Amygdala (tissue), 56 donors: ENCODE data around the gene NFASC.
A peak's percentile ranks its signal among the peaks of the same experiment; 100 is the strongest.

ENCODE experiments used
- DNase-seq, 56 donors: peaks; one replicate each; lab custom pipeline; 2025; lab: John Stamatoyannopoulos, UW

Gene NFASC

DNA sequence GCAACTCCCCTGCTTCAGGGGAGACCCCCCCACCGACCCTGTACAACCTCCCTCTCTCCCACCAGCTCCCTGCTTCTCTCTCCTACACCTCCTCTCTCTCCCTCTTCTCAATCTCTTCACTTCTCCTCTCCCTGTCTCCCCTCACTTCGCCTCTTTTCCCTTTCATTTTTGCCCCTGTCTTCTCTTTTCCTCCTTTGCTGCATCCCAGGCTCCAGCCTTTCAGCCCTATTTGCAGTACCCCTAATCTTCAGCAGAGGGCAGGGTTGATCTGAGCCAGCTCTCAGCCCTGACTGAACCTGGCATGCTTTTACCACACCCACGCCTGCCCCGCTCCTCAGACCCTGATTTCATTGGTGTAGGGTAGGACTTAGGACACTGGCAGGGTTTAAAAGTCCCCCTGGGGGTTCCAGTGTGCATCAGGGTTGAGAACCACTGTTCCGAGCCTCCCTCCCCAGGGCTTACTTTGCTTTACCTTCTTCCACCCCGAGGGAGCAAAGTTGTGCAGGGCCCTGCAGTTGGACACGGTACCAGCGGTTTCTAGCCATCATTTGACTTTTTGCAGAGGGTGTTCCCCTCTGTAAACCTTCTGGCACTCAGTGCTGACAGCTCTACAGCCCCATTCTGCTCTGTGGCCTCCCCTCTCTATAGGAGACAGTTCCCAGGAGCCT lies 105.0 kb downstream of the NFASC start:
- DNase-seq, result peak in 22 of 56 donors; percentile 5 to 68 (median 25)

DNA sequence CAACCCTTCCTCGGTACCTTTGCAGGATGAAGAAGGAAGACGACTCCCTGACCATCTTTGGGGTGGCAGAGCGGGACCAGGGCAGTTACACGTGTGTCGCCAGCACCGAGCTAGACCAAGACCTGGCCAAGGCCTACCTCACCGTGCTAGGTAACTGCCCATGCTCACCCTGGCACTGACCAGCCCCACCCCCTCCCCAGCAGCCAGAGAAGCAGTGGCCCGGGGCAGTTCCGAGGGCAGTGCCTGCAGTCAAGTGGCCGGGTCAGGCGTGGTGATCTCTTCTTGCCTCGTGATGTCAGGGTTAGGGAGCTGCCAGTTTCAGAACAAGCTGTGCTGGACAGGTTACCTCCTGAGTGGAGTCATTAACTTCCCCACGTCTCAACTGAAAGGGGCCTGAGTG lies 106.0 kb downstream of the NFASC start:
- DNase-seq, result no peak

DNA sequence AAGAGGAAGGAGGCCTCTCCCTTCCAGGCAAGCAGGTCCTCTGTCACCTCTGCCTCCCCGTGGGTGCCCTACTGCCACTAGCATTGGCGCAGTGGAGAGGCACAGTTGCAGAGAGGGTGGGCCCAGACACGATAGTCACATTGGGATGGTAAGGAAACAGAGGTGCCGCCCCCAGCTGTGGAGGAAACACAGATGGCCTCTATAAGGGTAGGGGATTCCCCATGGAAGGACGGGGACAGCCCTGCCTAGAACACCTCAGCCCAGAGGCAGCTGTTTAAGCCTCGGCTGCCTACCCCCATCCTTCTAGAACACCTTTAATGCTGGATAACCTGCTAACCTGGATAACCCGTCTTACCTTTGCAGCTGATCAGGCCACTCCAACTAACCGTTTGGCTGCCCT lies 106.7 kb downstream of the NFASC start:
- no peak for DNase-seq

DNA sequence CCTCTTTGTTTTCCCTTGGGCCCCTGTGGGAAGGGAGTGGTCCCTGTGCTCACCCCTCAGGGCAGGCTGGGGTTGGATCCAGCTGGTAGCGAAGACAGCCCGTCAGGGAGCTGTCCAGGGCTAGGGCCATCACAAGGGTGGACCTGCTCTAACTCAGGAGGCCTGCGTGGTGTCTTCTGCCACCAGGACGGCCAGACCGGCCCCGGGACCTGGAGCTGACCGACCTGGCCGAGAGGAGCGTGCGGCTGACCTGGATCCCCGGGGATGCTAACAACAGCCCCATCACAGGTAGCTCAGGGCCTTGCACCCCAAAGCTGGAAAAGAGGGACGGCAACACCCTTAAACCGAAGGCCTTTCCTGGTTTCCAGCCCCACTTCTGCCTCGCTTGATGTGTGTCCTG lies 108.1 kb downstream of the NFASC start:
- no peak for DNase-seq

DNA sequence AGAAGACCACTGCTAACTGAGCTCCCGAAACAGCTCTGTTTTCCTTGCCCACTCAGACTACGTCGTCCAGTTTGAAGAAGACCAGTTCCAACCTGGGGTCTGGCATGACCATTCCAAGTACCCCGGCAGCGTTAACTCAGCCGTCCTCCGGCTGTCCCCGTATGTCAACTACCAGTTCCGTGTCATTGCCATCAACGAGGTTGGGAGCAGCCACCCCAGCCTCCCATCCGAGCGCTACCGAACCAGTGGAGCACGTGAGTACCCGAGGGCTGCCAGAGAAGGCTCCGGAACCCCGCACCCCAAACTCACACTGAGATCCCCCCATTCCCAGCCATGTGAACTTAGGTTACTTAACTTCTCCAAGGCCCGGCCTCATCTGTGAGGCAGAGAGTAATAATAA lies 108.6 kb downstream of the NFASC start:
- no peak for DNase-seq

DNA sequence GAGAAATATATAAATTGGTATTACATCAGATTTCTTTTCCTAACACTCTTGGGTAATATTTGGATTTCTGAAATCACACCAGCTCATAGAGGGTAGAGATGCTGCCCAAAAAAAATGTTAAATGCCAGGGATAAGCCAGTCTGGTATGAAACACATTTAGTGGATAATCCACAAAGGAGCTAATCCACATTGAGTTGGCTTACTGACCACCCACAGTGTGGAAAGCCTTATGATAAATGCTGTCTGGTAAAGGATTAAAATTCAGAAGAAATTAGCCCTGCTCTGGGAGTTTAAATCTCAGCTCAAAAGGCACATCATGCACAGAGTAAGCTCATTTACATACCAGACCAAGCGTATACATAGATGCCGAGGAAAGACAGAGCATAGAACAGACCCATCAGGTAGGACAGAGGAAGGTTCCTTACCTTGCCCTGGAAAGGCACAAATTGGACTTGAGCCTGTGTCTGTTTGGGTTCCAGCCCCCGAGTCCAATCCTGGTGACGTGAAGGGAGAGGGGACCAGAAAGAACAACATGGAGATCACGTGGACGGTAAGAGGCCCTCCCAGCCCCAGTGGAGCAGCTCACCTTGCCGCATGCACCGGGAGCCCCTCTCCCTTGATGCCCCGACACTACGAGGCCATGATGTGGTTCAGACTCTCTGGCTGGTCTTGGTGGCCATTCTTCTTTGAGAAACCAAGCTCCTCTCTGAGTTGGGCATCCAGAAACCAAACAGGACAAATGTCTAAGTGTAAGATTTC lies 109.4 kb downstream of the NFASC start:
- DNase-seq, result no peak

DNA sequence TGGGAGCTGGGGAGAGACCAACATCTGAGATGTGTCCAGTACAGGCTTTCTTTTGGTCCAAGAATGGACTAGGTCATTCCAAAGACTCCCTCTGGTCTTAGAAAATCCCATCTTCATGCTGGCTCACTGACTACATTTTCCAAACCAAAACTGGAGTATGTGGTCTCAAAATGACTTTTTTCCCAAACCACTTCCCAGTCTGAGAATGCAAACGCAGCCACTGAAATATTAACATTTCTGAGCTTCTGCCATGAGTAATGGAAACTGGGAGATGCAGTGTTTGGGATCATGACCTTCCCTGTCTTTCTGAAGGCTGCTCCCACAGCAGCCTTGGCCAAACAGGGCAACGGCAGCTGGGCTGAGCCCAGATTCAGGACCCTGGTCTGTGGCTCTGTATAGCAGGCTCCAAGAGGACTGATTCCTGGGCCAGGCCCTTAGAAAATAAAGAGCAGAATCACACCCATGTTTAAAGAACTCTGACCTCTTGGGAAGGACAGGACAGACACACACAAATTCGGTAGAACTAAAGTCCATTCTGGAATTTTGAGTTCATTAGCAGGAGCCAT lies 110.3 kb downstream of the NFASC start:
- no peak for DNase-seq

DNA sequence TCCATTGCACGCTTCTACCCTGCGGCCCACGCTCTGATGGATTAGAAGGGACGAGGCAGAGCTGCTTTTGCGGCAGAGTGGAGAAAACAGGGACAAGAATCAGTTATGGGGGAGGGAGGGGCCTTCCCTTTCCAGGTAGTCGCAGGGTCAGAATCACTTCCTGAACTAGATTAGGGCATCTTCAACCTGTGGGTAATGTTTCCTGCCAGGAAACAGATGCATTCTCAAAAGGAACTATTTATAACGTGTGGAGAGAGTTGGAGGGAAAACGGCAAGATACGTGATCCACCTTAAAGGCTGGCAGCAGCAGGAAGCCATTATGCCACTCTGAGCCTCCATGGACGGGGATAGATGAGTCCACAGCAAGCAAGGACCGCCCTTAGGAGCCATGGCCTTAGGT lies 112.5 kb downstream of the NFASC start:
- DNase-seq, result no peak

DNA sequence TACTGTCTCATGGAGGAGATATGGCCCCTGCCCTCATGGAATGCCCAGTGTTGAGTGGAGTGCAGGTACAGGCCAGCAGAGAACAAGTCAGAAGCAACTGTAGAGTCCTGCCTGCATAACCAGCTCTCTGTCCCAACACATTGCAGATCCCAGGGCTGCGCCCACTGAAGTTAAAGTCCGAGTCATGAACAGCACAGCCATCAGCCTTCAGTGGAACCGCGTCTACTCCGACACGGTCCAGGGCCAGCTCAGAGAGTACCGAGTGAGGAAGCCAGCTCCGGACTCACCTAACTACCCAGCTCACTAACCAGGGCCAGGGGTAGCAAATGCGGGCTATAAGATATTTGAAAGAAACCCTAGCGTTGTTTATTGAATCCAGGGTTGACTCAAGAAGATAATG lies 113.2 kb downstream of the NFASC start:
- no peak for DNase-seq

DNA sequence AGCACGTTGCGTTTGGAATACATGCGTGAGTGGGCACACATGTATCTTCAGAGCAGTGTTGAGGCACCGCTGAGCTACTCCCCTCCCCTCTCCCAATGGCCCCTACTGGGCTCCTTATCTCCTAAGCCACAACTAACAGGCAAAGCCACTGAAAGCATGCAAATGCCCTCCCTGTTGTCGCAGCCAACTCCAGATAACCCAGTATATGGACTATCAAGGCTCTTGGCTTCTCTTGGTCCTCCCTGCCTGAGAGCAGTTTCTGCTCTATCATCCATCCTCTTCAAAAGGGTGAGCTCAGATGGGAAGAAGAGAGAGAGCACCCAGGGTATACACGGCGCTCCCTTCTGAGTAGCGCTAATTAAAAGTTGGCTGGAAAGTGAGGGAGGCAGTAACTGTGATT lies 113.8 kb downstream of the NFASC start:
- DNase-seq, result no peak

DNA sequence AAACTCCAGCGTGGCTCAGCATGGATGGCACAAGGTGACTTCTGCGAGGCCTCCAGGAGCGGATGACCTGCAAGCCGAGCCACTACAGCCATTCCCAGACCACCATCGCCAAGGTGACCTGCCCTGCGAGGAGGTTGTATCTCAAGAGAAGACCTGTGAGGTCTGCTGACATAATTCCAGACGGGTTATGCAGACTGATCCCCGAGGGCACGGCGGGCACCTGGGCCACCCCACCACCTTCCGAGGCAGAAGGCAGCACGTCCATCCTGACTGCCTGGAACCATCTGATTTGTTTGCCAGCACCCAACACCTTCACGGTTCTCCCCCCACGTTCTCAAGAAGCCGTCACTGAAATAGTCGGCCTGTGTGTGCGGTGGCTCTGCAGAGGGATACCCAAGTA lies 115.5 kb downstream of the NFASC start:
- DNase-seq, result no peak

DNA sequence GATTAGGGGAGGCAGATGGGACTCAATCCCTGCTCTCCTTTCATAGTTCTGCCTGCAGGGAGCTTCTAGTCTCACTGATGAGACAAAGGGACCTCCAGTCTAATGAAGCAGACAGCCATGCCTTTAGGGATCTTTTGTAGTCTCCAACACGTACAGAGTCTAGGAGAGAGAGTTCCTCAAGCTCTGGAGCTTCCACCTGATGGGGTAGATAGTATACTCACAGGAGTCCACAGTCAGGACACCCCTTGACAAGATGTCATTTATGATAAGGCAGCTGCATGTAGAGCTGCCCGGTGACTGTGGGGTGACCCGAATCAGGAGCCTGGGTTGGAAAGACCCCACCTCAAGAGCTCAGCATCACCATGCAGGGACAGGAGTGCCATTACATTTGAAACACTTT lies 117.0 kb downstream of the NFASC start:
- no peak for DNase-seq

DNA sequence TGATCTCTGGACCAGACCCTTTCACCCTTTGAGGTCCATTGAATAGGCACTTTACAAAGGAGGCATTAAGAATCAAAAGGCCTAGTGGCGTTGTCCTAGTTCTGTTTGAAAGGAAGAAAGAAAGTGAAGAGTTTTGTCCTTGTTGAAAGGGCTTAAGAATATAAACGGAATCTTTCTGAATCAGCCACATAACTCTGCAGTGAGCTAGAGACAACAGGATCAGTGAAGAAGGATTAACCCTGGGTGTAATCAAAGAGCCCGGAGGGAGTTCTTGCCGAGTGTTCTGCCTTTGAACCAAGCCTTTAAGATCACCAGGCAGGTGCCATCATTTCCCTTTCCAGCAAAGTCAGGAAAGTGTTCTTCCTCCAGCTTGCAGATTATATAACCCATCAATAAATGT lies 117.5 kb downstream of the NFASC start:
- DNase-seq, result no peak

DNA sequence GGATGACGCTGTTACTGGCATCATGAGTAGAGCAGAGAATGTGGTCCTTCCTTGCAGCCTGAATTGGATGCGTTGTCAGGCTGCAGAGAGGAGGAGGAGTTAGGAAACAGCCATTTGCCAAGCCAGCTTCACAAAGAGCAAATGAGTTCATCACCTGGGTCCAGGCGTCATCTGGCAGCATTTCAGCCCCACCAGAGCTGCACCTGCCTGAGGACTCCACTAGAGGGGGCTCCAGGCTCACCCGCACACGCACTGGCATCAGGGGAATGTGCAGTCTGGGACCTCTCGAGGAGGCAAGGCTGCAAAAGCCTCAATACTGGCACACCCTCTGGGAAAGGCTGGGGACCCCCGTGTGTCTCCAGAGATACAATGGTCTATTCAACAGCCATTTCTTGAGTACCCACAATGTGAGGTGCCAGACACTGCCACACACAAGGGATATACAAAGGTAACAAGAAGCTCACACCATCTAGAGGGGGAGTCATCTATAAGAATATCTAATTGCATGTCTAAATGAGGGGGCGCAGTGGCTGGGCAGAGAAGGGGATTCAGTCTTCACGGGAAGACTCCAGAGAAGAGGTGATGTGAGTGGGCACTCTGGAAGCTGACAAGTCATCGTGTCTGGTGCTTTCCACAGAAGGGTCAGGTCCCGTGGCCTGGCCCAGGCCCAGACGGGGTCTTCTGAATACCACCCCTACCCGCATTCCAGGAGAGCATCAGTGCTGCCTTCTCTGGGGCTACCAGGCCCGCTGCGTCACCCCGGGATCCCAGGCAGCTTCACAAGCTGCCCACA lies 118.8 kb downstream of the NFASC start:
- DNase-seq, result peak; percentile 37 to 91 (median 78)

DNA sequence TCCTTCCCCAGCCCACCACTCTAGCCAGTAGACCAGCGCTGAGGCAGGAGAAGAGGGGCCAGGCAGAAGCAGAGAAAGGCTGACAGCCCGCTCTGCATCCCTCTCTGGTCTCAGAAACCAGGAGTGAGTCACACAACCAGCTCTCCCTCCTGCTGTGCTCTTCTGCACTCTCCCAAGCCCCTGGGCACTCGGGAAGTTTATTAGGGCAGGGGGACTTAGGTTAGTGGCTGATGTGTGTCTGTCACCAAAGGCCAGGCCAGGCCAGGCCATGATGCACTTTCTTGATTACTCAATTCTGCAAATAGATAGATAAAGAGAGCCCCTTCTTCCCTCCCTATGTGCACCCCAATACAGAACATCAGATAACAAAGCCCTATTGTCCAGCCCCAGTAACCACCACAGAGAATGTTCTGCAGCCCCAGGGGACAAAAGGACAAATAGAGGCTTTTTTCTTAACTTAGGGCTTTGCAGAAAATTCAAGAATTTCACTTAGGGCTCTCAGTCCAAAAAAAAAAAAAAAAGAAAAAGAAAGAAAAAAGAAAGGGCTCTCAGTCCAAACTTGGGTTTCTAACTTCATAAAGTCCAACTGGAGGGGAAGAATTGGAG lies 119.5 kb downstream of the NFASC start:
- peak in 29 of 56 donors; percentile 14 to 76 (median 46) for DNase-seq

DNA sequence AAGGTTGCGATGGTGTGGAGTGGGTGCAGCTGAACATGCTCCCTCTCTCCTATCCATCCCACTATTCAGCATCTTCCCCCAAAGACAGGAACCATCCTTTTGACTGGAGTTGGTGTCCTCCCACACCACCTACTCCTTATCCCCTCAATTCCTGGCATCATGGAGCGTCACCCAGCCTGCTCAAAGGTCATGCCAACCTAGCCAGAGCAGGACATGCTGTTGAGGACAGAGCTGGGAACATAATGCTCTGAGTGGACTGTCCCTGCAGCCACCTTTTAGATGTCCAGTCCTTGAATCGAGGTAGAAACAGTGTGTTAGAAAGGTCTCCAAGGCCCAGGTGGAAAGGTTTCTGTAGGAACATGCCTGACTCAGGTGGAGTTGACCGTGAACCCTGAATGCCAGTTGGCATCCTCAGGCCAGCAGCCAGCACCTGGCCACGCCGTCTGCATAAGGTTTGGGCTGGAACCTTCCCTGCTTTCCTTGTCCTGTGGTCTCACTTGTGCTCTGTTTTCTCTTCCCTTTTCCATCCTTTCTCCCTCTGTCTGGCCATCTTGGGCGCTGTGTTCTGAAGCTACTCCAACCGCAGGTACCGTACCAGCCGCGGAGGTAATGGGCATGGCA lies 120.2 kb downstream of the NFASC start:
- peak in 1 of 56 donors; percentile 26 for DNase-seq

DNA sequence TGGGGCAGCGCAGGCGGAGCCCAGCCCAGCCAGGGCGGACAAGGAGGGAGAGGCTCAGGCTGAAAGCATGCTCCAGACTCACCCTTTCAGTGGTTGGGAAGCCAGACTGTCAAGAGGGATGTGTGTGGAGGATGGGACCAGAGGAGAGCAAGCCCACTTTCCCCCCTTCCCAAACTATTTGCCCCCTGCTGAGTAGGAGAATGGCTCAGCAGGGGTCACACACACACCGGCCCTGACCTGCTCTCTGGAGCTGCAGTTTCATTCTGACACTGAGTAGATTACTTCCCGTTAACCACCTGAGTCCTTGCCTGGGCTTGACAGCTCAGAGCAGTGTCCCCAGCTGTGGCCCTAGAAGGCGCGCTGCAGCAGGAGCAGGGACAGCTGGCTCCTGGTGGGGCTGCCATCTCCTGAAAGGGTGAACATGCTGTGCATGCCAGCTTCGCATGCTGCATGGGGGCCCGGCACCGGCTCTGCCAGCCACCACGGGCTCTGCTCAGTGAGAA lies 120.7 kb downstream of the NFASC start:
- peak in 9 of 56 donors; percentile 20 to 38 (median 26) for DNase-seq

DNA sequence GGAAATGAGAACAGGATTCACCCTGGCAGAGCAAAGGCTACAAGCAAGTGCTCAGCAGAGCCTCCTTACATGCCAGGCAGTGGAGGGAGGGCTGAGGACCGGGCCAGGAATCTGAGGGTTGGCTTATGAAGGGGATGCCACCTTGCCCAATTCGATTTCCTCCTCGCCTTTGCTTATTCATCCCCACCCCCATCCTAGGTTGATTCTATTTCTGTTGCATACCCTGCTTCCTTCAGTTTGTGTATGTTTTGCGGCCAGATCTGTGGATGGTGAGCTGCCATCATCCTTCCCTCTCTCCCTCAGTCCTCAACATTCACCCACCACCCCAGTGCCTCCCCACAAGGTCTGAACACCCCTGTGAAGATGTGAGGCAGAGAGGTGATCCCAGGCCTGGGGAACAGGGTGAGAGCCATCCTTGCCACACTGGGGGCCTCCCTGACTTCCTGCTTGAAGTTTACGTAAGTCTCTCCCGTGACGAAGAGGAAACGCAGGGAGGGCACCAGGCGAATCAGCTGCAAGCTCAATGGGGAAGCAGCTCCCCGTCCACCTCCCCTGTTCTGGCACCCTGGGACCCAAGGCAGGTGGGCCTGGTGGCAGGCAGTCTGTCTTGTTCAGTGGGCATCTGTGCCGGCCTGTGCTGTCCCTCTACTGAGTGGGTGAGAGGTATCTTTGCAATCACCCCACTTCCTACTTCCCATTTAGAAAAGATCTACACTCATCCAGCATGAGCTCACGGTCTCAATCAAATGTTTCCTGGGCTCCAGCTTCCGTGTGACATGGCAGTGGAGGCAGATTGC lies 121.7 kb downstream of the NFASC start:
- DNase-seq, result peak in 3 of 56 donors; percentile 11 to 24 (median 13)

DNA sequence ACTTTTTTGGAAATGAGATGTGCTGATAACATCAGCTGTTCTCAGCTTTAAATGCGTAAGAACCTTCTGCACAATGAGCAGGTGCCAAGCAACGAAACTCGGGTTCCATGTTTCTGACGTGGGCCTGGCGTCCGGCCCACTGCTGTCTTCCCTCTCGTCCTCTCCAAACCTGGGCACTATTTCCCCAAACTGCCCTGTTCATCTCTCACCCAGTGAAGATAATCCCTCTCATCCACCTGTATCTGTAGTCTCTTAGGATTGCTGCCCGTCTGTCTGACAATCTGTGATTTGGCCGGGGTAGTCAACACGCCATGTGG lies 122.3 kb downstream of the NFASC start:
- no peak for DNase-seq
